HG03439 (cell line): ENCODE results near the gene MAGI3.
"Not testable (repeated sequence)": the region's sequence is repeated elsewhere in the genome, so short reads cannot be mapped to it uniquely, and the experiment has no call there.

Experiments used
- ATAC-seq: cut with Tn5 transposase; IDR thresholded peaks from one replicate; pipeline ENCODE4 v1.9.1; 2021; ENCODE audit warnings: mild to moderate bottlenecking, moderate library complexity; ENCODE audit not compliant: unreplicated experiment

MAGI3 gene

GRCh38 chr1:113557187-113557586 is 166.9 kb downstream of the MAGI3 start:
- no peak for ATAC-seq

GRCh38 chr1:113565621-113566020 is 175.3 kb downstream of the MAGI3 start:
- no peak for ATAC-seq

DNA sequence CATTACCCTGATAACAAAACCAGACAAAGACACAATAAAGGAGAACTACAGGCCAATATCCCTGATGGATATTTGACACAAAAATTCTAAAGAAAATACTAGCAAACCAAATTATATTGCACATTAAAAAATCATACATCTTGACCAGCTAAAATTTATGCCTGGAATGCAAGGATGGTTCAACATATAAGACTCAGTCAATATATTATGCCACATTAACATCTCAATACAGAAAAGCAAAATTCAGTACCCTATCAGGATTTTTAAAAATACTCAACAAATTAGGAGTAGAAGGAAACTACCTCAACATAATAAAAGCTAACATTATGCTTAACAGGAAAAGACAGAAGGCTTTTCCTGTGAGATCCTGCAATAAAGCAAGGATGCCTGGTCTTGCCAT is 177.1 kb downstream of the MAGI3 start:
- no peak for ATAC-seq

- ATAC-seq, result not testable (repeated sequence)
Observed at GRCh38 chr1:113575744-113576260, 185.5 kb downstream of the MAGI3 start.

DNA sequence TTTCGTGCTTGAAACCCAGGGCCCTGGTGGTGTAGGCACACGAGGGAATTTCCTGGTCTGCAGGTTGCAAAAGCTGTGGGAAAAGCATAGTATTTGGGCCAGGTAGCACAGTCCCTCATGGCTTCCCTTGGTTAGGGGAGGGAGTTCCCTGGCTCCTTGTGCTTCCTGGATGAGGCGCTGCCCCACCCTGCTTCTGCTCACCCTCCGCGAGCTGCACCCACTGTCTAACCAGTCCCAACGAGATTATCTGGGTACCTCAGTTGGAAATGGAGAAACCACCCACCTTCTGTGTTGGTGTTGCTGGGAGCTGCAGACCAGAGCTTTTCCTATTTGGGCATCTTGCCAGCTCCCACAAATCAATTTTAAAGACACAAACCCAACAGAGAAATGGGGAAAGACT is 186.0 kb downstream of the MAGI3 start:
- ATAC-seq, result no peak

DNA sequence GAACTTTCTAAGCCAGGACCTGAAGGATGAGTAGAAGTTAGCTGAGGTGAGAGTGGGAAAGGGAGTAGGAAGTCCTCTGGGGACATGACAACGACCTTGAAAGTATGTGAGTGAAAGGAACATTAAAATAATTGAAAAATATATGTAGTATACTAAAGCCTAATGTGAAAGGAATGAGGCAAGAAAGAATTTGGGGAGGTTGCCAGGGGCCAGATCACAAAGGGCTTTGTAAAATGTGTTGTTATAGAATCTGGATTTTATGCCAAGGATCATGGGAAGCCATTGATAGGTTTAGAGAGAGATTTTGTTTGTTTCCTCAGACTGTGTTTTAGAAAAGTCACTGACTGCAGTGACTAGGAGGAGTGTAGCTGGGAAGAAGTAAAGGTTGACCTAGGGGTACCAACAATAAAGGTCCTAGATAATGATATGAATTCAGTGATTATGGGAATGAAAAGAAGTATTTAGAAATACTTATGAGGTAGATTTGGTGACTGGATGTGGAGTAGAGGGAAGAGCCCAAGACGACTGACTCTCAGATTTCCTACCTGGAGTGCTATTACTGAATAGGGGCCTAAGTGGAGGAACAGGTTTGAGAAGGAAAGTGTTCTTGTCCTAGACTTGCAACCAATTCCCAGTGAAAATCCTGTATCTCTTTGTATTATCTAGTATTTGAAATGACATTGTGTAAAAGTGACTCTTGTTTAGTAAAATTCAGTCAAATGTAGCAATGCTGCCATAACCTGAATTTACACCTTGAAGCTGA is 189.1 kb downstream of the MAGI3 start:
- ATAC-seq, result no peak

DNA sequence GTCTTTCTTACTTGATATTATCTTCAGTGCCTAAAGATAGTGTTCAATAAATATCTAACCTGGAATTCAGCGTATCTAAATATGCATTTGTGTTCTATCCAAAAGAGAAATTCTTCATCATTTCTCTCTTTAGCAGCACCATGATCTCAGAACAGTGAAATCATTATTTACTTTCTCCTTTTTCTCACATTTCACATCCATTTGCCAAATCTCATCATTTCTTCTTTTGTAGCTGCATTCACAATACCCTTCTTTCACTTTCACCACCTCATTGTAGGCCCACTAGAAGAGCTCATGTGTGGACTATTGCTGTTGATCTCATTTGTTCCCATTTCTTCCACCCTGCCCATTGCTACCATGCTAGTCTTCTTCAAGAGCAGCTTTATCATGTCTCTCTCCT is 191.0 kb downstream of the MAGI3 start:
- ATAC-seq, result no peak

- no peak for ATAC-seq
Observed at GRCh38 chr1:113582084-113582483, 191.8 kb downstream of the MAGI3 start.

GRCh38 chr1:113587475-113587874 is 197.2 kb downstream of the MAGI3 start:
- no peak for ATAC-seq

DNA sequence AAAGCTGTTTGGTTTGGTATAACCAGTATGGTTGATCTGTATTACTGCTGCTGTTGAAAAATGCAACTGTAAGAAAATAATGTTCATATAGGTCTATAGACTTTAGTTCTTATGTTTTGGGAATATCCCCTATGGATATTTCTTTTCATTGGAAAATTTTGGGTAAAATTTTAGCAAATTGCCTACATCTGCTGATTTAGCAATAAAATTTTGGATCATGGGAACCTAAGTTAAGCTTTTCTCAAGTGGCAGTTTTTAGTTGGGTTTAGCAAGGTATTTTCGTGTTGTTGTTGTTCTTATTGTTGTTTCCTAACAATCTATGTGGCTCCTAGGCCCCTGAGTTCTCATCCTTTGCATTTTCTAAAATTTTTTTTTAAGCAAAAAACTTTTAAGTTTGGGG is 201.9 kb downstream of the MAGI3 start:
- ATAC-seq, result no peak

DNA sequence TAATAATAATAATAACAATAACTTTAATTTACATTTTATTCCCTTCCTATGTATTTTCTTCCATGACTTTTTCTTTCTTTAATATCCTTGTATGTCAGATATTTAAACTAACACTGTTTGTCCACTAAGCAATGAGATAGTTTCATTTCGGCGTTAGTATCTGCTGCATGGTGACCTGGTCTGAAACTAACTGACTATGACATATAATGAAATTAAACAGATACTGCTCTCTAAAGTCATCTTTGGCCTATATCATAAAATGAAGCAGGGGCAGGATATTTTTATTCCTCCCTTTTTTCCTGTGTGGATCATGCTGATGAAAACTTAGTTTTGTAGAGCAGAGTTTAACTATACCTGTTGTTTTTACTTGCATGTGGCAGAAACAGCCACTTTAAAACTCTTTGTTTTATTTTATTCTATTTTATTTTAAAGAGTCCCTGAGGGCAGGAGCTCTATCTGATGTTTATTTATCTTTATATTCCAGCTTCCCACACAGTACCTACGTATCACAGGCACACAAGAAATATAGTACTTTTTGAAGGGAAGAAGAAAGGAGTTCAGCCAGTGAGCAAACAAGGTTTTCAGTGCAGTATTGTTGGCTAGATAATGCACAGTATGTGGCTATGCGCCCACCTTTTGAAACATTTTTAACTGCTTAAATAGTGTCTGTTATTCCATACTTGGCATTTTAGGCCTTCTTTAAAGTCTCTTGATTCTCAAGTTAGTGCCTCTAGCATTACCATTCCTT is 203.4 kb downstream of the MAGI3 start:
- no peak for ATAC-seq

- ATAC-seq, result not testable (repeated sequence)
Observed at GRCh38 chr1:113604466-113604865, 214.2 kb downstream of the MAGI3 start.

DNA sequence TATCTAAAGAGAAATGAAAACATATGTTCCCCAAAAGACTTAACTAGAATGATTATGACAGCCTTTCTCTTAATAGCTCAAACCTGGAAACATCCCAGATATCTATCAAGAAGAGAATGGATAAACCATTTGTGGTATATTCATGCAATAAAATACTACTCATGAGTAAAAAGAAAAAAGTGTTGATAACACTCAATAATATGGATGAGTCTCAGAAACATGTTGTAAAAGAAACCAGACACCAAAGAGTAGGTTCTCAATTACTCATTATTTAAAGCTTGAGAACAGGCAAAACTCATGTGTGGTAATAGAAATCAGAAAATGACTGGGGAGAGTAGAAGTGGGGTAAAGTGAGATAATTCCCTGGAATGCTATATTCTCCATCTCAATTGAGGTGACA is 214.8 kb downstream of the MAGI3 start:
- ATAC-seq, result no peak

DNA sequence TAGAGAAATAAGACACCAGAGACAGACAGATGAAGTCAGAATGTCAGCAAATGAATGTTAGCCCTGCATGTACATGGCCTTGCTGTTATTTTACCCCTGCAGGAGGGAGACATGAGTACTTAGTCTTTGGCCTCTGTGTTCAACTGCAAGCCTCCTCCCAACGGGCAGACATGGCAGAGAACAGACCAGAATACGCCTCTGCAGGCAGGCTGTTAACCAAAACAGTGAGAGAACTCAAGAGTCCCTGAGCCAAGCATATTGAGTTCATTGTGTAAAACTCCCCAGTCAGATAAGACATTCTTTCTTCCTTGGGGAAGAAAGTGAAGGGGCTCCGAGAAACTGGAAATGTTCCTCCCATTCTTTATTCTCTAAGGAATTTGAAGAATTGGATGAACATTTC is 218.1 kb downstream of the MAGI3 start:
- no peak for ATAC-seq

DNA sequence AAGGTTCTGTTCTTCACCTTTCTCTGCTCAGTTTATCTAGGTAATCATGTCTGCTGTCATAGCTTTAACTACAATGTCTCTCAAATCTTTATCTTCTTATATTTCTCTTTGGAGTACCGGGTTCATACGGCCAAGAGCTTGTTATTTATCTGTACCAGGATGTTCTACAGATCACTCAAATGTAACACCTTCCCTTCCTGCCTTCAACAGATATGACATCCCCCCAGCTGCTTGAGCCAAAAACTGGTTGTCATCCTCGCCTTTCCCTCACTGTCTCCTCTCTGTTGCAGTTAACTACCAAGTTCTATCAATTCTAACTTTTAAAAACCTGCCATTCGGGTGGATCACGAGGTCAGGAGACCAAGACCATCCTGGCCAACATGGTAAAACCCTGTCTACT is 220.1 kb downstream of the MAGI3 start:
- ATAC-seq, result no peak

GRCh38 chr1:113615425-113615824 is 225.1 kb downstream of the MAGI3 start:
- no peak for ATAC-seq

GRCh38 chr1:113616156-113616555 is 225.8 kb downstream of the MAGI3 start:
- no peak for ATAC-seq

DNA sequence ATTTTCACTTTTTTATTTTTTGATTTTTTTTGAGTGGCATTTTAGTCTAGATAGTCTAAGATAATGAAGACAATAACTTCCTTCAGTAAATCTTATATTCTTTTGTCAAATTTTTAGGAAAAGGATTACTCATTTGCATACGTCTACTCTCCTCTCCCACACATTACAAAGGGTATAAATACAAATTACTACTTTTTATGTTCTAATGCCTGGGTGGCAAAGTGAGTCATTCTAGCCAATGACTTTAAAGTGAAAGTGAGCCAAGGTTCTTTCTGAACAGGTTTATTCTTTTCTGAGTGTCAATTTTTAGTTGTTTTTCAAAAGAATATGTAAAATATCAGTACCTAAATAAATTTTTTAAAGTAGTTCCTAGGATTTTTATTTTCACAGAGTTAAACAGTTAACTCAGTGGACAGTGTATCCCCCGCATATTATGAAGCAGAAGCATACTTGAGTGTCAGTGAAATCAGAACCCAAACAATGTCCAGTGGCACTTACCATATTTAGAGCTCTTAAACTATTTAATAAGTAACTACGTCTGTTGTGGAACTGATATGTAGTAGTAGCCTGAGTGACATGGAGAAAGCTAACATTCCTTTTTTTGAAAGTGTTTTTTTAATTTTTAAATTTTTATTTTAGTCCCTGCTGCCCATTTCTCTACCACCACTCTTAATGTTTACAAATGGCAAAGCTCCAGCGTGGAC is 227.3 kb downstream of the MAGI3 start:
- ATAC-seq, result no peak

DNA sequence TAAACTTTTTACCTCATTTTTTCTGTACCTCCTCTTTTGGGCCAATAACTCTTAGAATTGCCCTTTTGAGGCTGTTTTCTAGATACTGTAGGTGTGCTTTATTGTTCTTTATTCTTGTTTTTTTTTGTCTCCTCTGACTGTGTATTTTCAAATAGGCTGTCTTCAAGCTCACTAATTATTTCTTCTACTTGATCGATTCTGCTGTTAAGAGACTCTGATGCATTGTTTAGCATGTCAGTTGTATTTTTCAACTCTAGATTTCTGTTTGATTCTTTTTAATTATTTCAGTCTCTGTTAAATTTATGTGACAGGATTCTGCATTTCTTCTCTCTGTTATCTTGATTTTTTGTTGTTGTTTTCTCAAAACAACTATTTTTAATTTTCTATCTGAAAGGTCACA is 238.7 kb downstream of the MAGI3 start:
- no peak for ATAC-seq

GRCh38 chr1:113630340-113631327 is 240.3 kb downstream of the MAGI3 start:
- ATAC-seq, result no peak
